HG03045 (cell line): ENCODE measurements around the gene PDLIM1.
A peak's percentile ranks its signal among the peaks of the same experiment; 100 is the strongest.

Source experiments
- ATAC-seq: cut with Tn5 transposase; IDR thresholded peaks from one replicate; pipeline ENCODE4 v1.9.1; 2021; ENCODE audit warnings: mild to moderate bottlenecking, moderate library complexity; ENCODE audit not compliant: unreplicated experiment

Gene PDLIM1

GRCh38 chr10:95315509-95315908 lies 24.7 kb upstream of the PDLIM1 start:
- no peak for ATAC-seq

DNA sequence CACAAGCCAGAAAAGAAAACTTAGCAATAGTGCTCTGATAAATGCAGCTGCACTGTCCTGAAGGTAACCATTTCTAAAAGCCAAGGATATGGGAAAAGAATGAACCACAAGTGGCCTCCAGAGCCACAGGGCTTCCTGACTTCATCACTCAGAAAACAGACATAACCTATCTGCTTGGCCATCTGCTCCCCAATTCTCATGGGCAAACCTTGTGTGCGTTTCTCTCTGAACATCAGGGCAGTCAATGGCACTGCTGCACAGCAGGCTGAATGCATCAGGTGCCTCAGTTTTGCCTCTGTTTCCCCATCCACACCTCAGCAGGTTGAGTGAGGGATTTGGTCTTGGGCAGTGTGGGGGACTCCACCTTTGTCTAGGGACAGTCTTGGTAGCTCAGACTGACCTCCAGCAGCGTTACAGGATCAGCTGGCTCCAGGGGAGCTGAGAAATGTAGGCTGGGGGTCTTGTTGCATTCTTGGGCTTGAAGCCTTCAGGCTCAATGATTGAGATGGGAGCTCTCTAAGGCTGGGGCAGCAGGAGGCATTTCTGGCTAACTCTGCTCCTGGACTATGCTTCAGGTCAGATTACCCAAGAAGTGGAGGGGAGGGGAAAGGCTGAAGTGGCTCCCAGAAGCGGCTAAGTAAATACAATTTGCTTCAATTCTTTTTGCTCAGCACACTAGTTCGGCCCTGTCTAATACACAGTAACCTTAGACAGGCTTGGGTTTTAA lies 23.6 kb upstream of the PDLIM1 start:
- no peak for ATAC-seq

DNA sequence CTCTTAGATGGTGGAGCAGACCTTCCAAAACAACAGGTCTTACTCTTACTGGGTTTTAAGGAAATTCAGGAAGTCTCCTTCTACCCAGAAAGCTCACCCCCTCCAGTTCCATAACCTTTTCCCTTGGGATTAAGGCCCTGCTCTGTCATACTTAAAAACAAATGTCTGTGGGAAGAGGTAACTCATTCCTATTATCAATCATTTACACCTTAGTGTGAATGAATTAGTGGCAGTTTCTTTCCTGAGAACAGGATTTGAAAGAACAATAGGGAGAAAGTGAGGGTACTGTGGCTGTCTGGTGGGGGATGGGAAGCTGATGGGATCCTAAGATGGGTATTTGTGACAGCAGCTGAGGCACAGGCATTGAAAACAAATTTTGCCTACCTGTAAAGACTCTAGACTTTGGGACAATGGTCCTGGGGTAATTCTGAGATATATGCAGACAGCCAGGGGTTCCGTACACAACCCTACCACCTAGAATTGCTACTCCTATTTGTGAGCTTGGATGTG lies 22.2 kb upstream of the PDLIM1 start:
- no peak for ATAC-seq

DNA sequence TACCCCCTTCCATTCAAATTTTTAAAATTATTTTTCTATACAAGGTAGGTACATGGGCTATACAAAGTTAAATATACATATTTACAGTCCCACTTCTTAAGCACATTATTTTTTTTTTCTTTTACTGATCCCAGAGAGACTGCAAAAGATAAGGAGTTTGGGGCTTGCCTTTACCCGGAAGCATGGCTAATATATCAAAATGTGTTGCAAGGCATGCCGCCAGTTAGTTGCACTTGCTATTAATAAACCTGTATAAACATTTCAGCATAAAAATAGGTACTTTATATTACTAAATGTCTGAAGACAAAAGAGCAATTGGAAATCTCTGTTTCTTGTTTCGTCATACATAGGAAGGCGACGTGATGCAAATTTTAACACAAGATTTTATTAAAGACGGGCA lies 21.5 kb upstream of the PDLIM1 start:
- no peak for ATAC-seq

GRCh38 chr10:95309958-95310357 lies 19.2 kb upstream of the PDLIM1 start:
- ATAC-seq: no peak

GRCh38 chr10:95308389-95309302 lies 17.8 kb upstream of the PDLIM1 start:
- no peak for ATAC-seq

- ATAC-seq: no peak
Observed at GRCh38 chr10:95306851-95307250, 16.0 kb upstream of the PDLIM1 start.

GRCh38 chr10:95306318-95306650 lies 15.5 kb upstream of the PDLIM1 start:
- ATAC-seq: no peak

GRCh38 chr10:95305606-95306317 lies 15.0 kb upstream of the PDLIM1 start:
- no peak for ATAC-seq

DNA sequence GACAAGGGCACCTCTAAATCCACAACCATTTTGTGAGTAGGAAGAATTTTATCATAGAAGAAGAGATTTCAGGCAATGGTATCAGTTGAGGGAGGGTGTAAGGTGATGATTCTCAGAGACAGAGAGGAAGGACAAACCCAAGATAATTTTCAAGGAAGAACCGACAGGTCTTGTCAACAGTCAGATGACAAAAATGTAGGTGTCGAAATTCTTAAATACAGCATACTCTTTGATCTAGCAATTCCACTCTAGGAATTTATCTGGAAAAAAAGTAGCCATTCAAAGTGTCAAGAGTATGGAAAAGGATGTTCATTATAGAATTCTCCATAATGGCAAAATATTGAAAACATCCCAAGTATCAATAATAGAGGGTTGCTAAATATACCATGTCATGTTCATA lies 14.2 kb upstream of the PDLIM1 start:
- no peak for ATAC-seq

GRCh38 chr10:95304463-95304862 lies 13.7 kb upstream of the PDLIM1 start:
- ATAC-seq: no peak

- ATAC-seq: no peak
Observed at GRCh38 chr10:95303950-95304349, 13.1 kb upstream of the PDLIM1 start.

GRCh38 chr10:95303535-95303934 lies 12.7 kb upstream of the PDLIM1 start:
- no peak for ATAC-seq

DNA sequence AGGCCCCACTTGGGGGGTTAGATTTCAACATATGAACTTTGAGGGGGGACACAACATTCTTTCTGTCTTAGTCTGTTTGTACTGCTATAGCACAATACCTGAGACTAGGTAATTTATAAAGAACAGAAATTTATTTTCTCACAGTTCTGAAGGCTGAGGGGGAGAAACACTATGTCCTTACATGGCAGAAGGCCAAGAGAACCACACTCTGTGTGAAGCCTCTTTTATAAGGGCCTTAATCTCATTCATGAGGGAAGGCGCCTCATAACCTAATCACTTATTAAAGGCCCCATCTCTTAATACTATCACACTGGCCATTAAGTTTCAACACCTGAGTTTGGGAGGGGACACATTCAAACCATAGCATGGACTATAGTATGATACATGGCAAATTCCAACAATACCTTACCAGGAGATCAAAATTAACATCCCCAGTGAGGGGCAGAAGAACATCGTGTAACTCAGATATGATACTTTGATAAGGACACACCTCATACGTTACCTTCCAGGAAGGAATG lies 9.3 kb upstream of the PDLIM1 start:
- no peak for ATAC-seq

- ATAC-seq: no peak
Observed at GRCh38 chr10:95297402-95297801, 6.6 kb upstream of the PDLIM1 start.

DNA sequence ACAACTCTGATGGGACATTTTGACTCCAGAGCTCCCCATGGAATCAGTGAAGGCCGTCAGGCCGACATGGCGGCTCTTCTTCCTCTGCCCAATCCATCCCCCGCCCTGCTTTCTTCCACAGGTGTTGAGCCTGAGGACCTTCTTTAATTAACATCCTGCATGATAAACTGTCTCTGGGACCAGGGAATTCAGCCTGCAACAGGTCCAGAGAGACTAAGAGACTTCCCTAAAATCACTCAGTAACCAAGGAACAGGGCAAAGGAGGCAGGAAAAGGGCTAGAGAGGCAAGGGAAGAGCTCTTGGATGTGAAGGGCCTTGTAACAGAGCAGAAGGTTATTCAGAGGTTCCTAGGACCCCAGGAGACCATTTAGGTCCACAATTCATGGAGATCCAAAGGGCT lies 6.0 kb upstream of the PDLIM1 start:
- no peak for ATAC-seq

DNA sequence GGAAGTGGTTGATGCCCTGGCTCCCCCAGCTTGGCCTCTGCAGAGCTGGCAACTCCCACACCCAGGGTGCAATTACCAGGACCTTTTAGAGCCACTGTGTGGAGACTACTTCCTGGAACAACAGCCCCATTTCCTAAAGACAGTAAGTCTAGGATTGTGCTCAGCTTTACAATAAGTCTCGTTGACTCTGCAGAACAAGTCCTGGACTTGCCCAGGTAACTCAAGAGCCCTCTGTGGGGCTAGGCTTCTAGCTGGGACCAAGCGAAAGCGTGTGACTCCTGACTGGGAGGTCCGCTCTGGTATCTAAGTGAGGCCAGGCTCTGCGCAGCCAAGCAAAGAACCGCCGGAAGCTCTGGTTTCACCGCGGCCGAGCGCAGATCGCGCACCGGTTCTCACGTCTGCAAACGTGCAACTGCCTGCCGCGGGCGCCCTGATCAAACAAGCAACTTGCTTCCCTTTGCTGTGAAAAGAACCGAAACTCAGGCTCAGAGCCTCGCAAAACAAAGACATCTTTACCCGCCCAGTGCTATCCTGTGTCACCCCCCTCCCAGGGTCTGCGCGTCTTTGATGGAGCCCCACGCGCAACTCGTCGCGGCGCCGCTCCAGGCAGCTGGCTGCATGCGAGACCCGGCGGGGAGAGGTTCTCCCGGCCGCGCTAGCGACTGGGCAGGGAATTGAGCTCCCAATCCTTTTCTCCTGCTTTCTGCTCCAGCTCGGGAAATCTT lies 4.4 kb upstream of the PDLIM1 start:
- ATAC-seq: peak; percentile 76

DNA sequence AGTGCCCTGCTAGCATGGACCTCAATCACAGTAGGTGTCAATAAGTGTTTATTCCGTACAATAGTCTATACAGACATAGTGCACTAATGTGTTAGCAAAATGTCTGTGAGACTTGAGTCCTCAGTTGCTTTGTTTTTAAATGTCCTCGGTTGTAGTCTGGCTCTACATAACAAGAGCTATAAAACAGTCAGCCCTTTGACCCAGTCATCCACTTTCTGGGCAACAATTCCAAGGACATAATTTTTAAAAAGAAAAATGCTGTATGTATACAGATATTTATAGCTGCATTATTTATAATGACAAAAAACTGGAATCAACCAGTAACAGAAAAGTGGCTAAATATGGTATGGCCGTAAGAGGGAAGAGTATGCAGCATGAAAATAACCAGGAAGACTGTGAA lies 2.8 kb upstream of the PDLIM1 start:
- ATAC-seq: no peak

DNA sequence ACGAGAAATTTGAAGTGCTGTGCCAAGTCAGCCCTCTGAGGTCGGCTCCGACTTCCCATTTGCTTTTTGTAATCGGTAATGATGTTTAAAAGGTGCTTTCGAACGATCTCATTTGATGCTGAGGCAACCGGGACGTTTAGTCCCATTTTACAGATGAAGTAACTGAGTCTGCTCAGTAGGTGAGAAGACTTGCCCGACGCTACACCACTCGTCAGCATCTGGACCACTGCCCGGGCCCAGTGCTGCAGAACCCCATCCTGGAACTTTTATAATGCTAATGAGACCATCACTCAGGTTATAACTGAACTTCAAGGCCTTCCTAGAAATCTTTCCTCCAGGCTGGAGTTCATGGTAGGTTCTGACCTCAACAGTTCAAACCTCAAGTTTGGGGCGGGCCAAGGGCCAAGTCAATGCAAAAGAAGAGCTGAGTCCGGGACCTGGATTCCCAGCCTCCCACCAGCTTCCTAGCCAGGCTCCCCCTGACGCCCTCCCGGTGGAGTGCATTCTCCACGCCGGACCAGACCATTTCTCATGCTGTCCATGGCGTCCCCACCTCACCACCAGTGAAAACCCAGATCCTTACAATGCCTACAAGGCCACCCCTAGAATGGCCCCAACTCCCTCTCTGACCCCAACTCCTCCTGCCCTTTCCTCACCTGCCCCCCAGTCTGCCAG lies 699 bp upstream of the PDLIM1 start:
- ATAC-seq: no peak

DNA sequence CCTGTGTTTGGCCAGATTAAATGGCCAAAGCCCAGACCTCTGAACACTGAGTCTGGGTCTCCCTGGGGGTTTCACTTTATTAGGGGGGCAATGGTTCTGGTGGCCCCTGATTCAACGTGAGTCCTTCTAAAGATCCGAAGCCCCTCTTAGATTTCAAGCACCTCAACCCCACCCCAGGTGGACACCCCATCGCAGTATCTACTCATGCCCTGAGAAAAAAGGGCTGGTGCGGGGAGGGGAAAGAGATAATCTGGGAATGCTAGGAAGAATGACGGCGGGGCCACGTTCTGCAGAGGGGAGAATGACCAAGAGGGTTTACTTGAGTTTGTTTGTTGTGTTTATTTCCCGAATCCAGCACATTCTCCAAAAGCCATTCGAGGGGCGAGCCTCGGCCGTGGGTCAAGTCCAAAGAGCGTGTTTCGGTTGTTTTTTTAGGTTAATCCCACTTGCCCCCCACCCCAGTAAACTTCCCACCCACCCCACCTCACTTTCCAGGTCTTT lies 832 bp downstream of the PDLIM1 start:
- ATAC-seq: no peak
